IMR-90 (cell line): ENCODE data around the gene KATNB1. TPM values are rescaled to one million over a fixed set of nuclear protein-coding genes. Genes with fewer than 3 reads are reported as not detected.

Experiments
- ATAC-seq: fragments of 200-7000 bp; cut with Tn5 transposase; 2 replicates; pipeline ENCODE4 v1.9.1; 2020; ENCODE audit warnings: low read depth, mild to moderate bottlenecking, moderate library complexity
- BruUV-seq: library from RNA; stranded (reverse); fragments of 400-500 nt; replicated peaks from 2 replicates; lab custom pipeline; 2021; lab: Mats Ljungman, UMichigan
- CTCF ChIA-PET: fragments of 300-600 bp; formaldehyde crosslinking; extraction: SDS; loops from one replicate; lab custom pipeline; 2021; ENCODE audit warnings: antibody characterized with exemption; lab: Yijun Ruan, JAX
- POLR2A ChIA-PET: fragments of 300-600 bp; sonication (Branson Sonifier 250); formaldehyde crosslinking; loops from one replicate; lab custom pipeline; 2022; ENCODE audit warnings: antibody characterized with exemption; ENCODE audit not compliant: unreplicated experiment; lab: Charles Lee
- DNase-seq: peaks from one replicate; pipeline ENCODE4 v3.0.0; 2013
- H2AFZ ChIP-seq: replicated peaks from 2 replicates; pipeline ENCODE3; 2013; ENCODE audit warnings: low read length, mild to moderate bottlenecking; ENCODE audit not compliant: poor library complexity
- H2AK5ac ChIP-seq: 2 replicates; pipeline ENCODE4 v1.6.1; 2013; ENCODE audit warnings: low read depth, low read length, inconsistent platforms
- H2AK9ac ChIP-seq: replicated peaks from 2 replicates; pipeline ENCODE3; 2013; ENCODE audit warnings: mild to moderate bottlenecking, low read depth, low read length, moderate library complexity; ENCODE audit not compliant: poor library complexity
- H2BK120ac ChIP-seq: 2 replicates; pipeline ENCODE4 v1.6.1; 2013; ENCODE audit warnings: low read depth, low read length, inconsistent platforms
- H2BK15ac ChIP-seq: 3 replicates; pipeline ENCODE4 v1.6.1; 2013; ENCODE audit warnings: low read depth, low read length, inconsistent platforms
- H2BK20ac ChIP-seq: 2 replicates; pipeline ENCODE4 v1.6.1; 2013; ENCODE audit warnings: low read depth, mild to moderate bottlenecking, inconsistent platforms, low read length, moderate library complexity
- H2BK5ac ChIP-seq: 2 replicates; pipeline ENCODE4 v1.6.1; 2013; ENCODE audit warnings: mild to moderate bottlenecking, low read depth, low read length, inconsistent platforms; ENCODE audit not compliant: poor library complexity, severe bottlenecking
- H3K14ac ChIP-seq: replicated peaks from 2 replicates; pipeline ENCODE4 v1.6.1; 2013; ENCODE audit warnings: low read depth, low read length, inconsistent platforms
- H3K18ac ChIP-seq: 2 replicates; pipeline ENCODE4 v1.6.1; 2013; ENCODE audit warnings: low read depth, low read length, control low read depth
- H3K23ac ChIP-seq: 2 replicates; pipeline ENCODE4 v1.6.1; 2013; ENCODE audit warnings: low read depth, low read length, inconsistent platforms
- H3K27ac ChIP-seq: 2 replicates; pipeline ENCODE4 v1.5.1; 2013; ENCODE audit warnings: mild to moderate bottlenecking, control low read depth, low read length; ENCODE audit not compliant: insufficient read depth
- H3K27me3 ChIP-seq: 2 replicates; pipeline ENCODE4 v1.6.1; 2013; ENCODE audit warnings: low read length; ENCODE audit not compliant: control insufficient read depth, insufficient read depth
- H3K36me3 ChIP-seq: 2 replicates; pipeline ENCODE4 v1.6.1; 2013; ENCODE audit warnings: low read length, mixed read lengths; ENCODE audit not compliant: control insufficient read depth, insufficient read depth
- H3K4ac ChIP-seq: 2 replicates; pipeline ENCODE4 v1.6.1; 2013; ENCODE audit warnings: low read depth, low read length, inconsistent platforms
- H3K4me1 ChIP-seq: 2 replicates; pipeline ENCODE4 v1.6.1; 2013; ENCODE audit warnings: low read length, mixed read lengths; ENCODE audit not compliant: control insufficient read depth, insufficient read depth
- H3K4me2 ChIP-seq: 2 replicates; pipeline ENCODE4 v1.6.1; 2013; ENCODE audit warnings: low read depth, mild to moderate bottlenecking, control low read depth, low read length, moderate library complexity
- H3K4me3 ChIP-seq: 2 replicates; pipeline ENCODE4 v1.5.1; 2013; ENCODE audit warnings: low read depth, mild to moderate bottlenecking, control low read depth, low read length, moderate library complexity; ENCODE audit not compliant: insufficient read depth
- H3K56ac ChIP-seq: 2 replicates; pipeline ENCODE4 v1.6.1; 2013; ENCODE audit warnings: low read length, inconsistent platforms; ENCODE audit not compliant: insufficient read depth; ENCODE audit errors: extremely low read depth
- H3K79me1 ChIP-seq, 2 experiments: 2 replicates each; pipeline ENCODE4 v1.6.1; 2013; ENCODE audit warnings: low read length in 2 of 2, inconsistent platforms in 1 of 2, low read depth in 1 of 2
- H3K9ac ChIP-seq: 2 replicates; pipeline ENCODE4 v1.6.1; 2013; ENCODE audit warnings: low read depth, low read length, control low read depth
- H3K9me1 ChIP-seq: 2 replicates; pipeline ENCODE4 v1.6.1; 2013; ENCODE audit warnings: low read length, inconsistent platforms; ENCODE audit not compliant: insufficient read depth
- H3K9me3 ChIP-seq: 2 replicates; pipeline ENCODE4 v1.6.1; 2013; ENCODE audit warnings: low read length; ENCODE audit not compliant: control insufficient read depth, insufficient read depth
- H4K20me1 ChIP-seq: 2 replicates; pipeline ENCODE4 v1.6.1; 2013; ENCODE audit warnings: low read length, inconsistent platforms; ENCODE audit not compliant: insufficient read depth
- H4K5ac ChIP-seq: 2 replicates; pipeline ENCODE4 v1.6.1; 2013; ENCODE audit warnings: mild to moderate bottlenecking, low read depth, low read length, control low read depth
- H4K8ac ChIP-seq, 2 experiments: 2 replicates each; pipeline ENCODE4 v1.6.1; 2013; ENCODE audit warnings: low read depth in 2 of 2, low read length in 2 of 2, control low read depth in 1 of 2, inconsistent platforms in 1 of 2
- H4K91ac ChIP-seq: 2 replicates; pipeline ENCODE4 v1.6.1; 2013; ENCODE audit warnings: low read depth, low read length, inconsistent platforms; ENCODE audit not compliant: insufficient read depth
- MAFK ChIP-seq: IDR thresholded peaks from 2 replicates; pipeline ENCODE4 v1.6.1; 2012; ENCODE audit warnings: low read depth, low read length, improper control_type of control experiment
- MAZ ChIP-seq: IDR thresholded peaks from 2 replicates; pipeline ENCODE4 v1.6.1; 2012; ENCODE audit warnings: low read depth, mild to moderate bottlenecking, low read length, improper control_type of control experiment, moderate library complexity, borderline replicate concordance
- WGBS, 2 experiments: methylation state at CpG; one replicate each; pipeline versions ENCODE4 v1.1.5 to v1.1.7; 2013; ENCODE audit warnings: missing lambda C conversion rate in 2 of 2; ENCODE audit not compliant: insufficient read length in 1 of 2; ENCODE audit errors: extremely low coverage in 2 of 2; 5-methylcytosine and 5-hydroxymethylcytosine counted together
- dilution Hi-C: fragments of 300-500 bp; cut with HindIII; formaldehyde crosslinking; loops from one replicate; pipeline ENCODE4 v1.14.3; 2018; ENCODE audit warnings: low sequenced_read_pairs; ENCODE audit not compliant: unreplicated experiment
- in situ Hi-C: fragments of 300-500 bp; cut with MboI; formaldehyde crosslinking; loops from 3 replicates; pipeline ENCODE4 v1.14.3; 2019; ENCODE audit warnings: low sequenced_read_pairs, inconsistent platforms, mixed read lengths
- intact Hi-C: fragments of 100-400 bp; cut with micrococcal nuclease; formaldehyde crosslinking; loops from 2 replicates; pipeline ENCODE4 v1.10.0; 2022
- polyA plus RNA-seq, 3 experiments: library from polyadenylated mRNA; depleted of rRNA; stranded (reverse); fragments of >200 nt; gene quantifications; 2 replicates each; pipeline ENCODE4 v1.2.3, GENCODE V29; 2012; ENCODE audit warnings: low replicate concordance in 1 of 3
- total RNA-seq: library from RNA; depleted of rRNA; stranded (reverse); fragments of >200 nt; gene quantifications from 2 replicates; pipeline ENCODE4 v1.2.3, GENCODE V29; 2012

Gene KATNB1
- total and polyA plus RNA-seq, 2 of the 4 experiments (the other 2 are of a cell fraction), result 10.9 to 23.5 TPM

GRCh38 chr16:57740423-57741071 is 5.0 kb downstream of the KATNB1 start:
- H3K4me3 ChIP-seq, result no peak overlapping the region
- H2BK5ac ChIP-seq, result no peak overlapping the region
- DNase-seq (no peak), ATAC-seq (no peak)
- peaks cover 8% of the 10 kb centered on the region for H3K4me1 ChIP-seq
- no peak overlapping the region for H4K91ac ChIP-seq
- no peak overlapping the region for H3K56ac ChIP-seq
- H4K8ac ChIP-seq, result no peak overlapping the region
- intact Hi-C loops (no loop called here), in situ Hi-C loops (no loop called here), dilution Hi-C loops (no loop called here)
- no peak overlapping the region for H3K27ac ChIP-seq
- H3K23ac ChIP-seq, result no peak overlapping the region
- H2BK20ac ChIP-seq, result no peak overlapping the region
- no peak overlapping the region for H2AK5ac ChIP-seq
- H2BK15ac ChIP-seq, result no peak overlapping the region
- no peak overlapping the region for H2BK120ac ChIP-seq
- no peak overlapping the region for H3K4ac ChIP-seq
- 94% methylated on average over 12 of the region's 24 CpGs; no CpG with 5 or more reads in 1 of the 2 experiments for WGBS, 2 experiments
- no peak overlapping the region for H3K4me2 ChIP-seq
- H3K9me1 ChIP-seq, result peaks cover 3% of the 10 kb centered on the region; the same call in 1 of the 2 replicates
- H4K20me1 ChIP-seq, result no peaks in the 10 kb centered on the region
- no peak overlapping the region for H2AK9ac ChIP-seq
- H3K79me1 ChIP-seq, result peaks cover 0 to 15% of the 10 kb centered on the region in 2 experiments; a peak in 1 of 4 replicates
- H3K36me3 ChIP-seq, result peaks cover 5% of the 10 kb centered on the region
- no peak overlapping the region for H2AFZ ChIP-seq
- ChIA-PET POLR2A (no interaction called here), CTCF (no interaction called here)
- H4K5ac ChIP-seq, result no peak overlapping the region
- no peaks in the 10 kb centered on the region for H3K27me3 ChIP-seq
- H3K9me3 ChIP-seq, result no peaks in the 10 kb centered on the region
- no peak overlapping the region for H3K18ac ChIP-seq
- TF ChIP-seq MAZ, result no peak
- no peak for TF ChIP-seq MAFK
- H3K14ac ChIP-seq, result no peak overlapping the region
- no peak overlapping the region for H3K9ac ChIP-seq
- no TSS peak for BruUV-seq
